Fibroblast of skin of left quadriceps (primary cell): Measurements from ENCODE around the gene MSRB2.
"Not testable (repeated sequence)": the region's sequence is repeated elsewhere in the genome, so short reads cannot be mapped to it uniquely, and the experiment has no call there.

Experiments
- DNase-seq, 2 experiments: peaks; one replicate each; pipeline ENCODE4 v3.0.0-alpha.2; 2013; ENCODE audit warnings: low read depth in 2 of 2

MSRB2 gene

GRCh38 chr10:23095404-23095965, at the start of gene MSRB2:
Gene MSRB2 (plus strand): TSS chr10:23095579. CDS start chr10:23095609, 30 bp downstream.
- peak; percentile 89 to 91 for DNase-seq

GRCh38 chr10:23046027-23046426, 49.4 kb upstream of the MSRB2 start:
- DNase-seq: no peak

- DNase-seq: no peak
These were observed 48.0 kb upstream of the MSRB2 start for GRCh38 chr10:23047201-23048050.

GRCh38 chr10:23048191-23048590, 47.2 kb upstream of the MSRB2 start:
- no peak for DNase-seq

- no peak for DNase-seq
These were observed 44.1 kb upstream of the MSRB2 start for GRCh38 chr10:23051278-23051677.

- DNase-seq: no peak
These were observed 43.5 kb upstream of the MSRB2 start for GRCh38 chr10:23051855-23052331.

GRCh38 chr10:23053036-23053435, 42.3 kb upstream of the MSRB2 start:
- no peak for DNase-seq

GRCh38 chr10:23055424-23056185, 39.8 kb upstream of the MSRB2 start:
- no peak for DNase-seq

- DNase-seq: no peak
These were observed 39.2 kb upstream of the MSRB2 start for GRCh38 chr10:23056186-23056579.

- DNase-seq: no peak
These were observed 37.0 kb upstream of the MSRB2 start for GRCh38 chr10:23058366-23058765.

- DNase-seq: no peak
These were observed 34.5 kb upstream of the MSRB2 start for GRCh38 chr10:23060918-23061317.

GRCh38 chr10:23063045-23063972, 32.1 kb upstream of the MSRB2 start:
- DNase-seq: peak in 1 of 2 experiments; percentile 5

GRCh38 chr10:23063973-23064812, 31.2 kb upstream of the MSRB2 start:
- DNase-seq: no peak

- not testable (repeated sequence) for DNase-seq
These were observed 30.6 kb upstream of the MSRB2 start for GRCh38 chr10:23064813-23065114.

- DNase-seq: peak; percentile 26 to 39
These were observed 30.0 kb upstream of the MSRB2 start for GRCh38 chr10:23065181-23065948.

GRCh38 chr10:23067337-23067736, 28.0 kb upstream of the MSRB2 start:
- no peak for DNase-seq

GRCh38 chr10:23067939-23068775, 27.2 kb upstream of the MSRB2 start:
- DNase-seq: peak; percentile 37 to 43

GRCh38 chr10:23069019-23069815, 26.2 kb upstream of the MSRB2 start:
- DNase-seq: no peak
